ENCODE results near the gene SAMD10. TPM values are rescaled to one million over a fixed set of nuclear protein-coding genes. Genes with fewer than 3 reads are reported as not detected.

Gene SAMD10
- total RNA-seq, 2 experiments from 2014 or later: 20.5 to 21.8 TPM

GRCh38 chr20:63929071-63929470 is 50.4 kb downstream of the SAMD10 start:
- peaks cover 22% of the 10 kb centered on the region for H3K36me3 Mint-ChIP-seq (ENCODE audit: low read depth)
- CTCF ChIA-PET: no interaction called here

GRCh38 chr20:63926298-63926697 is 53.1 kb downstream of the SAMD10 start:
- CTCF ChIA-PET: interaction anchor here (1.3 kb wide), 1 partner anchor 11 kb away, joined by 4 read pairs; no protein-coding TSS in a partner anchor
- DNase-seq: no peak
- H3K27ac Mint-ChIP-seq: no peak overlapping the region
- H3K27me3 Mint-ChIP-seq (ENCODE audit: low read depth): no peaks in the 10 kb centered on the region
- H3K4me3 Mint-ChIP-seq: no peak overlapping the region
- no peaks in the 10 kb centered on the region for H3K9me3 Mint-ChIP-seq
- intact Hi-C loops (cut with micrococcal nuclease): no loop called here
- H3K4me1 Mint-ChIP-seq (ENCODE audit: low read depth): peaks cover 4% of the 10 kb centered on the region
- H3K36me3 Mint-ChIP-seq (ENCODE audit: low read depth): peaks cover 20% of the 10 kb centered on the region

More at GRCh38 chr20:63929071-63929470, 50.4 kb downstream of the SAMD10 start:
- no peaks in the 10 kb centered on the region for H3K27me3 Mint-ChIP-seq (ENCODE audit: low read depth)
- DNase-seq: no peak
- H3K4me1 Mint-ChIP-seq (ENCODE audit: low read depth): peaks cover 2% of the 10 kb centered on the region
- intact Hi-C loops (cut with micrococcal nuclease): no loop called here
- no peak overlapping the region for H3K4me3 Mint-ChIP-seq
- no peak overlapping the region for H3K27ac Mint-ChIP-seq
- H3K9me3 Mint-ChIP-seq: no peaks in the 10 kb centered on the region

DNA sequence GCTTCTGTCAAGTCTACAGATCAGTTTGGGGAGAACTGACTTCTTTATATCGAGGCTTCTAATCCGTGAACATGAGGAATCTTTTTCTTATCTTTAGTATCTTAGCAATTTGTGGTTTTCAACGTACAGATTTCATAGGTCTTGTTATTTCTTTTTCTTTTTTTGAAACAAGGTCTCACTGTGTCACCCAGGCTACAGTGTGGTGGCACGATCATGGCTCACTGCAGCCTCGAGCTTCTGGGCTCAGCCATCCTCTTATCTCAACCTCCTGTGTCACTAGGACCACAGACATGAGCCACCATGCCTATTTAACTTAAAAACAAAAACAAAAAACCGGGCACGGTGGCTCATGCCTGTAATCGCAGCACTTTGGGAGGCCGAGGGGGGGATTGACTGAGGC is 55.2 kb downstream of the SAMD10 start:
- Mint-ChIP-seq H3K9me3 (no peaks in the 10 kb centered on the region), H3K27me3 (ENCODE audit: low read depth) (no peaks in the 10 kb centered on the region), H3K27ac (no peak overlapping the region), H3K4me1 (ENCODE audit: low read depth) (peaks cover 4% of the 10 kb centered on the region), H3K36me3 (ENCODE audit: low read depth) (peaks cover 15% of the 10 kb centered on the region), H3K4me3 (no peak overlapping the region)
- intact Hi-C loops (cut with micrococcal nuclease): no loop called here
- CTCF ChIA-PET: no interaction called here
- no peak for DNase-seq

Small RNA genes lying within 50 kb of the gene (microRNA-seq; reads per million reads assigned to microRNA genes)
- 2.7 reads per million for gene MIR1914 (ENCODE audit: borderline microRNAs expressed, borderline replicate concordance)
- not detected for gene MIR647 (ENCODE audit: borderline microRNAs expressed, borderline replicate concordance)

Other genes starting within 250 kb of the SAMD10 start
- gene LIME1, start 243.0 kb downstream of the SAMD10 start, total RNA-seq: 1 to 10 TPM; 3.1 to 4.1 TPM
- gene SLC2A4RG, start 239.9 kb downstream of the SAMD10 start, total RNA-seq: 10 to 100 TPM; 22.4 to 24.8 TPM
- gene ZBTB46, start 148.4 kb downstream of the SAMD10 start, total RNA-seq: under 1 TPM; 0.17 to 0.20 TPM
- not detected for gene ABHD16B, start 118.1 kb downstream of the SAMD10 start, total RNA-seq
- gene TPD52L2, start 114.4 kb downstream of the SAMD10 start, total RNA-seq: 10 to 100 TPM; 38.2 to 38.9 TPM
- gene DNAJC5, start 84.5 kb downstream of the SAMD10 start, total RNA-seq: 10 to 100 TPM; 19.4 to 19.5 TPM
- gene UCKL1, start 23.2 kb downstream of the SAMD10 start, total RNA-seq: 10 to 100 TPM; 23.3 to 23.9 TPM
- gene ZNF512B, start 9.7 kb downstream of the SAMD10 start, total RNA-seq: 1 to 10 TPM; 7.9 to 8.3 TPM
- gene PRPF6, start 1.5 kb upstream of the SAMD10 start, total RNA-seq: 10 to 100 TPM; 39.4 to 40.2 TPM
- 1 to 10 TPM; 1.1 to 1.7 TPM for gene C20orf204, start 56.5 kb upstream of the SAMD10 start, total RNA-seq
- not detected for gene SOX18, start 70.0 kb upstream of the SAMD10 start, total RNA-seq
- gene TCEA2, start 83.6 kb upstream of the SAMD10 start, total RNA-seq: 10 to 100 TPM; 16.7 to 18.2 TPM
- gene RGS19, start 99.9 kb upstream of the SAMD10 start, total RNA-seq: 10 to 100 TPM; 20.6 to 23.5 TPM
- under 1 TPM; 0.45 to 0.47 TPM for gene OPRL1, start 100.4 kb upstream of the SAMD10 start, total RNA-seq
- gene LKAAEAR1, start 104.8 kb upstream of the SAMD10 start, total RNA-seq: under 1 TPM; 0.33 to 0.62 TPM
- not detected for gene NPBWR2, start 127.9 kb upstream of the SAMD10 start, total RNA-seq
- gene MYT1, start 184.8 kb upstream of the SAMD10 start, total RNA-seq: under 1 TPM; 0.05 TPM

All from activated naive CD4-positive, alpha-beta T cell treated with anti-CD3 and anti-CD28 coated beads for 36 hours (primary cell).